Inflammatory macrophage treated with lipopolysaccharide for 4 hours (primary cell): Measurements from ENCODE around the gene KMT2B.
"Not testable (repeated sequence)": the region's sequence is repeated elsewhere in the genome, so short reads cannot be mapped to it uniquely, and the experiment has no call there.

Source experiments
- DNase-seq: peaks from one replicate; pipeline ENCODE4 v3.0.0-alpha.2; 2020

Gene KMT2B, protein sequence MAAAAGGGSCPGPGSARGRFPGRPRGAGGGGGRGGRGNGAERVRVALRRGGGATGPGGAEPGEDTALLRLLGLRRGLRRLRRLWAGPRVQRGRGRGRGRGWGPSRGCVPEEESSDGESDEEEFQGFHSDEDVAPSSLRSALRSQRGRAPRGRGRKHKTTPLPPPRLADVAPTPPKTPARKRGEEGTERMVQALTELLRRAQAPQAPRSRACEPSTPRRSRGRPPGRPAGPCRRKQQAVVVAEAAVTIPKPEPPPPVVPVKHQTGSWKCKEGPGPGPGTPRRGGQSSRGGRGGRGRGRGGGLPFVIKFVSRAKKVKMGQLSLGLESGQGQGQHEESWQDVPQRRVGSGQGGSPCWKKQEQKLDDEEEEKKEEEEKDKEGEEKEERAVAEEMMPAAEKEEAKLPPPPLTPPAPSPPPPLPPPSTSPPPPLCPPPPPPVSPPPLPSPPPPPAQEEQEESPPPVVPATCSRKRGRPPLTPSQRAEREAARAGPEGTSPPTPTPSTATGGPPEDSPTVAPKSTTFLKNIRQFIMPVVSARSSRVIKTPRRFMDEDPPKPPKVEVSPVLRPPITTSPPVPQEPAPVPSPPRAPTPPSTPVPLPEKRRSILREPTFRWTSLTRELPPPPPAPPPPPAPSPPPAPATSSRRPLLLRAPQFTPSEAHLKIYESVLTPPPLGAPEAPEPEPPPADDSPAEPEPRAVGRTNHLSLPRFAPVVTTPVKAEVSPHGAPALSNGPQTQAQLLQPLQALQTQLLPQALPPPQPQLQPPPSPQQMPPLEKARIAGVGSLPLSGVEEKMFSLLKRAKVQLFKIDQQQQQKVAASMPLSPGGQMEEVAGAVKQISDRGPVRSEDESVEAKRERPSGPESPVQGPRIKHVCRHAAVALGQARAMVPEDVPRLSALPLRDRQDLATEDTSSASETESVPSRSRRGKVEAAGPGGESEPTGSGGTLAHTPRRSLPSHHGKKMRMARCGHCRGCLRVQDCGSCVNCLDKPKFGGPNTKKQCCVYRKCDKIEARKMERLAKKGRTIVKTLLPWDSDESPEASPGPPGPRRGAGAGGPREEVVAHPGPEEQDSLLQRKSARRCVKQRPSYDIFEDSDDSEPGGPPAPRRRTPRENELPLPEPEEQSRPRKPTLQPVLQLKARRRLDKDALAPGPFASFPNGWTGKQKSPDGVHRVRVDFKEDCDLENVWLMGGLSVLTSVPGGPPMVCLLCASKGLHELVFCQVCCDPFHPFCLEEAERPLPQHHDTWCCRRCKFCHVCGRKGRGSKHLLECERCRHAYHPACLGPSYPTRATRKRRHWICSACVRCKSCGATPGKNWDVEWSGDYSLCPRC (N-terminal part only)

DNA sequence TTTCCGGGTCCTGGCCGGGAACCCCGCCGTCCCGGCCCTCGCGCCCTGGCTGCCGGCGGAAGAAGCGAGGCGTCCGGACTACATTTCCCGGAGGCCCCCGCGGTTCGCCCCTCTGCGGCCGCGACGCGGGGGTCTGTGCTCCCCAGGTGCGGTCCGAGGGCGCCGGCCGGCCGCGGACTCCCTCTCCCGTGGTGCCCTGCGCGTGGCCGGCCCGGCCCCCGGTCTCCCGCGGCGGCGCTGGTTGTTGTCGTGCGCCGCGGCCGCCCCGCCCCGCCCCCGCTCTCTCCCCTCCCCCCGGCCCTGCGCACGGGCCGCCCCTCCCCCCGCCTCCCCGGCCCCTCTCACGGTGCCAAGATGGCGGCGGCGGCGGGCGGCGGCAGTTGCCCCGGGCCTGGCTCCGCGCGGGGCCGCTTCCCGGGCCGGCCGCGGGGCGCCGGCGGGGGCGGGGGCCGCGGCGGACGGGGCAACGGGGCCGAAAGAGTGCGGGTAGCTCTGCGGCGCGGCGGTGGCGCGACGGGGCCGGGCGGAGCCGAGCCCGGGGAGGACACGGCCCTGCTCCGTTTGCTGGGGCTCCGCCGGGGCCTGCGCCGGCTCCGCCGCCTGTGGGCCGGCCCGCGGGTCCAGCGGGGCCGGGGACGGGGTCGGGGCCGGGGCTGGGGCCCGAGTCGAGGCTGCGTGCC is at the start of gene KMT2B:
KMT2B (plus strand) TSS at position 339 of the 680 bp plus-strand sequence; CDS start at position 355, 16 bp downstream.
- DNase-seq, result no peak

DNA sequence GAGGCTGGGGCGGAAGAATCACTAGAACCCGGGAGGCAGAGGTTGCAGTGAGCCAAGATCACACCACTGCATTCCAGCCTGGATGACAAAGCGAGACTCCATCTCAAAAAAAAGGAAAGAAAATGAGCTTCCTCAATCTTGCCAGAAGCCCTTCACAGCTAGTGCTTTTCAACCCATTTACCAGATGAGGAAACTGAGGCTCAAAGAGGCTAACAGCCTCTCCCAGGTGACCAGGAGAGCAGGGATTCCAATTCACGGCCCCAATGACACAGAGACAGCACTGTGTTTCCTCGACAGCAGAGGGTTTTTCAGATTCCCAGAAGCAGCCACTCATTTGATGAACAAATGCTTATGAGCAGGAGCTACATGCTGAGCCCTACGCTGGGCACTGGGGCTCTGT is 48.2 kb upstream of the KMT2B start:
- no peak for DNase-seq

DNA sequence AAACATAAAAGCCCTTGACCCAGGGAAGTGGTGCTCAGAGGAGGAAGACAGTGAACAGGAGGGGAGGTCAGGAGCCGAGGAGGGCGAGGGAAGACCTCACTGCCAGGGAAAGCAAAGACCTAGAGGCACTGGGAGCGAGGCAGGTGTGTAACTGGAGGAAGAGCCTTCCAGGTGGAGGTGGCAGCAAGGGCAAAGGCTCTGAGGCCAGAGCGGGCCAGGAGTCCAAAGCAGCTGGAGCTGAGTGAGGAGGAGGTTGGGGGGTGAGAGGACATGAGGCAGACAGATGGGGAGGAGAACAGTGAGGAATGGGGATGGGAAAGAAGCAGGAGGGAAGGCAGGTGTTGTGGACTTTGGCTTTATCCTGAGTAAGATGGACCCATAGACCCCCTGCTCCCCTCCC is 47.8 kb upstream of the KMT2B start:
- DNase-seq, result no peak

DNA sequence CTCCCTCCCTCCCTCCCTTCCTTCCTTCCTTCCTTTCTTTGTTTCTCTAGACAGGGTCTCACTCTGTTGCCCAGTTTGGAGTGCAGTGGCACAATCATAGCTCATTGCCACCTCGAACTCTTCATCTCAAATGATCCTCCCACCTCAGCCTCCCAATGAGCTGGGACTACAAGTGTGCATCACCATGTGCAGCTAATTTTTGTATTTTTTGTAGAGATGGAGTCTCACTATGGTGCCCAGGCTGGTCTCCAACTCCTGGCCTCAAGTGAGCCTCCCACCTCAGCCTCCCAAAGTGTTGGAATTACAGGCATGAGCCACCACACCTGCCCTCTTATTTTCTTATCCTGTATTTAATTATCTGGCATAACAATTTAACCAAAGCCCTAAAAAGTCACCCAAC is 47.1 kb upstream of the KMT2B start:
- DNase-seq, result no peak

GRCh38 chr19:35671818-35672217 is 46.0 kb upstream of the KMT2B start:
- no peak for DNase-seq

GRCh38 chr19:35673121-35673804 is 44.5 kb upstream of the KMT2B start:
- peak; percentile 36 for DNase-seq

GRCh38 chr19:35675589-35676140 is 42.1 kb upstream of the KMT2B start:
- no peak for DNase-seq

- DNase-seq, result no peak
Measured at GRCh38 chr19:35689836-35690235, 28.0 kb upstream of the KMT2B start.

- not testable (repeated sequence) for DNase-seq
Measured at GRCh38 chr19:35691106-35691505, 26.7 kb upstream of the KMT2B start.

- no peak for DNase-seq
Measured at GRCh38 chr19:35692010-35692409, 25.8 kb upstream of the KMT2B start.

GRCh38 chr19:35693422-35693821 is 24.4 kb upstream of the KMT2B start:
- DNase-seq, result no peak

GRCh38 chr19:35693835-35694599 is 23.8 kb upstream of the KMT2B start:
- DNase-seq, result peak; percentile 87

DNA sequence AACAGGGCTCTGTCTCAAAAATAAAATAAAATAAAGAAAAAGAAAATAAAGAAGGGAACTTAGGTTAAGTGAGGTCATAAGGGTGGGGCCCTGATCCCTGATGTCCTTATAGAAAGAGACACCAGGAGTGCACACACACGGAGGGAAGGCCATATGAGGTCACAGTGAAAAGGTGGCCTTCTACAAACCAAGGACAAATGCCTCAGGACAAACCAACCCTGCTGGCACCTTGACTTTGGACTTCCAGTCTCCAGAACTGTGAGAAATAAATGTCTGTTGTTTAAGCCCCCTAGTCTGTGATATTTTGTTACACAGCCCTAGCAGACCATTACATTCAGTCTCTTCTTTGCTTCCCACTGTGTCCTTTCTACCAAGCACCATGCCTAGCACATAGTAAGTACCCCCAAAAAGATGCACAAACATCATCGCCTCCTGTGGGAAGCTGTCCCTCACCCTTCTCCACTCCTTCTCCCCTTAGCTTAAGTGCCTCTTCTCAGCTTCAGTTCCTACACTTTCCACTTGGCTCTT is 21.8 kb upstream of the KMT2B start:
- no peak for DNase-seq

GRCh38 chr19:35696835-35697234 is 21.0 kb upstream of the KMT2B start:
- DNase-seq, result no peak

- peak; percentile 98 for DNase-seq
Measured at GRCh38 chr19:35702223-35703012, 15.4 kb upstream of the KMT2B start.

DNA sequence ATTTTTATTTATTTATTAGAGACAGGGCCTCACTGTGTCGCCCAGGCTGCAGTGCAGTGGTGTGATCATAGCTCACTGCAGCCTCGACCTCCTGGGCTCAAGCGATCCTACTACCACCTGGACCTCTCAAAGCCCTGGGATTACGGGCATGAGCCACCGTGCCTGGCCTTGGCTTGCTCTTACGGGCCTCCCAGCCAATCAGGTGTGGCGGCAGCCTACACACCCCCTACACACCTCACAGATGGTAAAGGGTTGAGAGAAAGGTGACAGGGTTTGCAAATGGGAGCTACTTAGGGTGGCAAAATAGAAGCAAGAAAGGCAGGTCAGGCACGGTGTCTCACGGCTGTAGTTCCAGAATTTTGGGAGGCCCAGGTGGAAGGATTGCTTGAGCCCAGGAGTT is 14.5 kb upstream of the KMT2B start:
- no peak for DNase-seq

- peak; percentile 34 for DNase-seq
Measured at GRCh38 chr19:35704218-35704617, 13.6 kb upstream of the KMT2B start, which contains the start of gene ZBTB32. TSS of gene ZBTB32 (plus strand) at chr19:35704558. CDS start at chr19:35714627, 10,069 bp downstream.

DNA sequence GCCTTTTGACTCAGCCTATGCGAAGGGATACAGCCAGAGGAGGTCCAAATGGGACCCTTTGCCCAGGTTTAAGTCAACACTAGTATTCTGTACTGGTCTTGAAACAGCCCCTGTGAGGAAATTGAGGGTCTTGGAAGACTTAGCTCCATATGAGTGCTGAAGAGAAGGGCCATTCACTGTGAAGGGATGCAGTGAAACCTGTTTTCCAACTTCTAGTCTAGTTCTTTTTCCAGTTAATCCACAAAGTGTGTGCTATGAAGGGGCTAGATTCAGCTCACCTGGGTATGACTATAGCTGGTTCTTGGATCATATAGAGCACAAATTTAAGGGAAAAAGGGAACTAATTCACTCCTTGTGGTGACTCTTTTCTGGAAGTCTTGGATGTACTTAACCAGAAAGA is 9.4 kb upstream of the KMT2B start:
- no peak for DNase-seq
